HCT116 (cell line): Measurements from ENCODE around the gene NTSR1. TPM values are rescaled to one million over a fixed set of nuclear protein-coding genes. Genes with fewer than 3 reads are reported as not detected.
A peak's percentile ranks its signal among the peaks of the same experiment; 100 is the strongest.

Experiments used
- ATAC-seq: fragments of 200-7000 bp; cut with Tn5 transposase; 2 replicates; pipeline ENCODE4 v1.9.1; 2020; ENCODE audit warnings: mild to moderate bottlenecking, moderate library complexity
- BruUV-seq: library from RNA; stranded (reverse); fragments of 400-500 nt; replicated peaks from 2 replicates; lab custom pipeline; 2021; lab: Mats Ljungman, UMichigan
- CTCF ChIA-PET: fragments of 300-600 bp; sonication (Branson Sonifier 250); formaldehyde crosslinking; loops from one replicate; lab custom pipeline; 2021; ENCODE audit warnings: antibody characterized with exemption; lab: Charles Lee
- POLR2A ChIA-PET: fragments of 300-600, 350-600 bp; sonication (Branson Sonifier 250); formaldehyde crosslinking; loops from one replicate; lab custom pipeline; 2021; ENCODE audit warnings: antibody characterized with exemption; lab: Charles Lee
- RAD21 ChIA-PET, 2 experiments: fragments of 300-600 bp; sonication (Branson Sonifier 250); formaldehyde crosslinking; loops; one replicate each; lab custom pipeline; 2023; ENCODE audit warnings: low total read pairs in 2 of 2; ENCODE audit not compliant: uncharacterized antibody in 2 of 2, unreplicated experiment in 2 of 2, low non-redundant PET in 1 of 2; lab: Charles Lee
- DNase-seq: peaks from one replicate; pipeline ENCODE4 v3.0.0-alpha.2; 2010; ENCODE audit warnings: low read depth, low spot score
- H2AFZ ChIP-seq: fragments of 200-600 bp; shearing (Covaris generic), sonication (generic); 2 replicates; pipeline ENCODE4 v1.6.1; 2017; ENCODE audit warnings: low read depth, mixed run types, mixed read lengths, antibody characterized with exemption, low read length; ENCODE audit not compliant: poor library complexity, severe bottlenecking
- H3K27ac ChIP-seq: 2 replicates; pipeline ENCODE4 v1.5.1; 2012; ENCODE audit warnings: low read depth, low read length
- H3K27me3 ChIP-seq: fragments of 200-600 bp; sonication (generic); 2 replicates; pipeline ENCODE4 v1.6.1; 2016; ENCODE audit warnings: mixed run types, low read length, mixed read lengths; ENCODE audit not compliant: insufficient read depth
- H3K36me3 ChIP-seq, 2 experiments: fragments of 200-500 bp in 1 of 2; fragments of 200-600 bp in 1 of 2; sonication (Bioruptor generic) in 1 of 2; sonication (generic) in 1 of 2; 2 replicates each; pipeline versions ENCODE4 v1.5.1 to v1.6.1; 2014 to 2016; ENCODE audit warnings: low read length in 2 of 2, inconsistent platforms in 1 of 2, mixed read lengths in 1 of 2, mixed run types in 1 of 2; ENCODE audit not compliant: insufficient read depth in 2 of 2, control insufficient read depth in 1 of 2
- H3K4me1 ChIP-seq, 2 experiments: fragments of 200-600 bp in 1 of 2; sonication (generic) in 1 of 2; 2 replicates each; pipeline versions ENCODE4 v1.5.1 to v1.6.1; 2012 to 2017; ENCODE audit warnings: low read length in 2 of 2, inconsistent platforms in 1 of 2, mild to moderate bottlenecking in 1 of 2, mixed read lengths in 1 of 2, mixed run types in 1 of 2, moderate library complexity in 1 of 2; ENCODE audit not compliant: insufficient read depth in 2 of 2, control insufficient read depth in 1 of 2
- H3K4me2 ChIP-seq: fragments of 200-600 bp; sonication (generic); 2 replicates; pipeline ENCODE4 v1.6.1; 2017; ENCODE audit warnings: mixed run types, low read length, mixed read lengths
- H3K4me3 ChIP-seq, 2 experiments: fragments of 200-600 bp in 1 of 2; sonication (generic) in 1 of 2; replicated peaks in 1 of 2; 2 replicates each; pipeline ENCODE4 v1.5.1; 2011 to 2016; ENCODE audit warnings: low read length in 2 of 2, control low read depth in 1 of 2, low read depth in 1 of 2, mild to moderate bottlenecking in 1 of 2, mixed read lengths in 1 of 2, mixed run types in 1 of 2
- H3K79me2 ChIP-seq: fragments of 200-600 bp; sonication (generic); 2 replicates; pipeline ENCODE4 v1.6.1; 2017; ENCODE audit warnings: mild to moderate bottlenecking, mixed run types, low read length, moderate library complexity, mixed read lengths; ENCODE audit not compliant: insufficient read depth
- H3K9ac ChIP-seq: fragments of 200-600 bp; sonication (generic); 2 replicates; pipeline ENCODE4 v1.6.1; 2016; ENCODE audit warnings: low read length, mixed read lengths
- H3K9me2 ChIP-seq: fragments of 200-600 bp; sonication (generic), shearing (Covaris generic); 2 replicates; pipeline ENCODE4 v1.6.1; 2017; ENCODE audit warnings: mixed run types, mild to moderate bottlenecking, moderate library complexity; ENCODE audit not compliant: insufficient read depth
- H3K9me3 ChIP-seq, 2 experiments: fragments of 200-500 bp in 1 of 2; fragments of 200-600 bp in 1 of 2; sonication (Bioruptor generic) in 1 of 2; sonication (generic) in 1 of 2; 2 replicates each; pipeline ENCODE4 v1.6.1; 2014 to 2017; ENCODE audit warnings: low read length in 2 of 2, mixed read lengths in 2 of 2, inconsistent platforms in 1 of 2, low read depth in 1 of 2, mild to moderate bottlenecking in 1 of 2, mixed run types in 1 of 2, moderate library complexity in 1 of 2; ENCODE audit not compliant: control insufficient read depth in 1 of 2, insufficient read depth in 1 of 2
- H4K20me1 ChIP-seq: fragments of 200-600 bp; sonication (generic), shearing (Covaris generic); 2 replicates; pipeline ENCODE4 v1.6.1; 2017; ENCODE audit warnings: mixed run types, mild to moderate bottlenecking, moderate library complexity; ENCODE audit not compliant: insufficient read depth
- CBX3 ChIP-seq: IDR thresholded peaks from 2 replicates; pipeline ENCODE4 v1.6.1; 2012; ENCODE audit warnings: low read depth
- EZH2 ChIP-seq: fragments of 200-600 bp; sonication (generic); IDR thresholded peaks from 2 replicates; pipeline ENCODE4 v1.6.1; 2017; ENCODE audit warnings: antibody characterized with exemption, mixed run types
- MAX ChIP-seq: IDR thresholded peaks from 2 replicates; pipeline ENCODE4 v1.6.1; 2012
- POLR2AphosphoS5 ChIP-seq: IDR thresholded peaks from 2 replicates; pipeline ENCODE4 v1.6.1; 2011; ENCODE audit warnings: mild to moderate bottlenecking, low read depth, low read length, moderate library complexity
- RAD21 ChIP-seq: IDR thresholded peaks from 2 replicates; pipeline ENCODE4 v1.6.1; 2012; ENCODE audit warnings: low read depth, mild to moderate bottlenecking
- REST ChIP-seq: IDR thresholded peaks from 2 replicates; pipeline ENCODE4 v1.6.1; 2012; ENCODE audit warnings: low read depth
- SRF ChIP-seq: IDR thresholded peaks from 2 replicates; pipeline ENCODE4 v1.6.1; 2012; ENCODE audit warnings: low read depth
- intact Hi-C: fragments of 100-400 bp; cut with micrococcal nuclease; formaldehyde crosslinking; loops from 2 replicates; pipeline ENCODE4 v1.10.0; 2022
- total RNA-seq: library from RNA; stranded (reverse); gene quantifications from one replicate; pipeline ENCODE4 v1.2.1, GENCODE V29; 2021; ENCODE audit not compliant: unreplicated experiment

NTSR1 gene
- total RNA-seq, 1 experiment from 2014 or later: 187 TPM

GRCh38 chr20:62741701-62742491 lies 33.3 kb downstream of the NTSR1 start:
- RAD21 ChIA-PET: no interaction called here
- H3K9me2 ChIP-seq: no peaks in the 10 kb centered on the region
- no peak for DNase-seq
- H3K4me3 ChIP-seq: no peak overlapping the region
- H3K27ac ChIP-seq: peak overlapping the region; percentile 100
- H3K9me3 ChIP-seq: no peaks in the 10 kb centered on the region
- intact Hi-C loops: loop anchor here (2.0 kb wide), 1 partner anchor 73 kb away; no protein-coding TSS in a partner anchor
- peak; percentile 59 for TF ChIP-seq POLR2AphosphoS5
- no peak for TF ChIP-seq REST
- H3K4me2 ChIP-seq: peak overlapping the region; percentile 77
- H2AFZ ChIP-seq: no peak overlapping the region
- H3K9ac ChIP-seq: peak overlapping the region; percentile 71
- POLR2A ChIA-PET: interaction anchor here (2.6 kb wide), 1 partner anchor 34 kb away, joined by 12 read pairs; the partner anchor contains the start of gene NTSR1
- CTCF ChIA-PET: no interaction called here
- peaks cover 7 to 63% of the 10 kb centered on the region in 2 experiments; a peak in 2 of 4 replicates for H3K36me3 ChIP-seq
- no peaks in the 10 kb centered on the region for H3K27me3 ChIP-seq
- peaks cover 51 to 85% of the 10 kb centered on the region in 2 experiments for H3K4me1 ChIP-seq
- no peak for ATAC-seq
- H3K79me2 ChIP-seq: peaks cover 85% of the 10 kb centered on the region
- H4K20me1 ChIP-seq: no peaks in the 10 kb centered on the region
- BruUV-seq: no TSS peak

GRCh38 chr20:62742550-62742949 lies 33.9 kb downstream of the NTSR1 start:
- DNase-seq: no peak
- peak overlapping the region; percentile 20; the same call in 1 of the 2 replicates for H3K9ac ChIP-seq
- no peak overlapping the region for H2AFZ ChIP-seq
- peak overlapping the region; percentile 77 for H3K4me2 ChIP-seq
- H3K4me3 ChIP-seq: no peak overlapping the region
- H3K4me1 ChIP-seq: peaks cover 45 to 79% of the 10 kb centered on the region in 2 experiments
- H3K36me3 ChIP-seq: peaks cover 7 to 63% of the 10 kb centered on the region in 2 experiments; a peak in 2 of 4 replicates
- H3K27ac ChIP-seq: peak overlapping the region; percentile 100
- peaks cover 85% of the 10 kb centered on the region for H3K79me2 ChIP-seq
- TF ChIP-seq SRF (no peak), RAD21 (no peak), MAX (no peak), EZH2 (no peak), CBX3 (no peak)
- RAD21 ChIA-PET: no interaction called here
- POLR2A ChIA-PET: no interaction called here
- intact Hi-C loops: no loop called here
- no TSS peak for BruUV-seq
- CTCF ChIA-PET: no interaction called here
- H3K27me3 ChIP-seq: no peaks in the 10 kb centered on the region
- H3K9me2 ChIP-seq: no peaks in the 10 kb centered on the region
- H4K20me1 ChIP-seq: no peaks in the 10 kb centered on the region
- no peaks in the 10 kb centered on the region for H3K9me3 ChIP-seq
- ATAC-seq: no peak
